ENCODE measurements around the gene TTYH2.

DNA sequence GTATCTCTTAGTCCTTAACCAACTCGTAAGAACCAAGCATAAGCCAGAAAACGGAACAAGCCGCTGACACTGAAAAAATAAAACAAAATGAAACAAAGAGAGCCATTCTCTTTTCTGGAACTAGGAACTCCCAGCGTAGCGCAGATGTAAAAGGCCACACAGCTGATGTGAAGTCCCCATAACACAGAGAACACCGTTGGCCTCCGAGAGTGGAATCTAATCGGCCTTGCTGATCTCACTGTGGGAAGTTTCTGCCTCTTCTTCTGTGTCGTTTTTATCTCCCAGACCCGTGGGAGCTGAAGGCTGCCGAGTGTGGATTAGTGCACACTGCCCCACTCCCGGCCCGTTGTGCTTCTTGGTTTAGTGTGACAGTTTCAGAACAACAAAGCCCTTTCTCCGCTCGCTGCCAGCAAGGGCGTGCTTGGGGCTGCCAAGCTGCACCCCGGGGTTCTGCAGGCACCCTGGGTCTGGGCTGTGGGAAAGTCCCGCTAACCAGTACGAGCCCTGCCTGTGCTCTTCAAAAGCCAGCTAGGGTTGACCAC lies 21.7 kb downstream of the TTYH2 start:
- no peak for TF ChIP-seq EZH2 (IDR thresholded peaks at IDR 0.05; ENCODE audit: insufficient read depth, poor library complexity, severe bottlenecking)
- TF ChIP-seq EZH2phosphoT487 (IDR thresholded peaks at IDR 0.05; ENCODE audit: insufficient read depth, low read depth): no peak
